Activated T-cell treated with anti-CD3 and anti-CD28 coated beads, Interleukin-2, amount 50 U/mL, for 48 hours (primary cell): ENCODE measurements around the gene FNBP1.
"Not testable (repeated sequence)": the region's sequence is repeated elsewhere in the genome, so short reads cannot be mapped to it uniquely, and the experiment has no call there.

Experiments
- DNase-seq, 2 experiments: peaks; one replicate each; pipeline ENCODE4 v3.0.0-alpha.2; 2020

Gene FNBP1

DNA sequence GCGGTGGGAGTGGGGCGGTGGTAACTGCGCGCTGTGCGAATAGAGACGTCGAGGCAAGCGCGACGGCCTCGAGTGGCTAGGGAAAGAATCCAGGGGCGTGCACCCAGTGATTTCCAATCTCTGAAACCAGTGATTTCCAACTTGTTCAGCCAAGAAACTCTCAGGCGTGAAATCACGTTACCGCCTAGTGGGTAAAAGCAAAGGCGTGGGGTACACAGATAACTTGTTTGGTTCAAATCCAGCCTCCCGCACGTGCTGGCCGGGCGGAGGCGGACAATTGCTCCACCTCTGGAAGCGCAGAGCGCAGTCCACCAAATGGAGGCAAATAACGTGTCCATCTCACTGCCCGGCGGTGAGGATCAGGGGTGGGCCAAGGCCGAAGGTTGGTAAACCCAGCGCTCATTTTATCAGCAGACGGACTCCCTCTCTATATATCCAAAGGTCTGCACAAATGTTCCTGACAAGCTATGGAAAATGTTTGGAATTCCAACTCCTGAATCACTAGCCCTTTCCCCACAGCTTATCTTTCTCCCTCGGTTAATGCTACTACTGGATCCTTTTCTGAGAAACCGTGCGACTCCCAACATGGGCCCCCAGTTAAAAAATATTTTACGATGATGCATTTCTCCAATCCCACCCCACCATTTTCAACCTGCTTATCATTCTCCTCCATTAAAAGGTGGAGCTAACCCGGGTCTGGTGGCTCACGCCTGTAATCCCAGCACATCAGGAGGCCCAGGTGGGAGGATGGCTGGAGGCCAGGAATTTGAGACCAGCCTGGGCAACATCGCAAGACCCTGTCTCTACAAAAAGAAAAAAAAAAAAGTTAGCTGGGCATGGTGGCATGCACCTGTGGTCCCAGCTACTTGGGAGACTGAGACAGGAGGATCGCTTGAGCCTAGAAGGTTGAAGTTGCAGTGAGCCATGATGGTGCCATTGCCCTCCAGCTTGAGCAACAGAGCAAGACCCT lies 950 bp upstream of the FNBP1 start:
- DNase-seq, result no peak

DNA sequence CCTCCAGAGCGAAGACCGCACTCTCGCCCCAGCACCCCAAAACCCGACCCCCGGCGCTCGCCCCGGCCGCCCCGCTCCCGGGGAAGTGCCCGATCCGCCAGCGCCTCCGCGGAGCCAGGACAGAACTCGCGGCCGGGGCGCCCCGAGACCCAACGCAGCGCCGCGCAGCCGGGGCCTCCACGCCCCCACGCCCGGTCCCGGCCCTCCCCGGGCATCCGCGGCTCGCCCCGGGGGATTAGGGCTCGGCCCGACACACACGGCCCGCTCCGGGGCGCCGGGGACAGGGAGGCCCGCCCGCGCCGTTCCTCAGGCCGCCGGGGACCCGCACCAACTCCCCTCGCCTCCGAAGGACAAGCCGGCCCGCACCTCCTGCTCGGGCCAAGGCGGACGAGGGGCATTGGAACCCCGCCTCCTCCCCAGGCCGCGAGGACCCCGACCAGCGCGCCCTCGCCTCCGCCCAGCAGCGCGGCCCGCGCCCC lies 544 bp downstream of the FNBP1 start:
- DNase-seq, result peak; percentile 49 to 63

DNA sequence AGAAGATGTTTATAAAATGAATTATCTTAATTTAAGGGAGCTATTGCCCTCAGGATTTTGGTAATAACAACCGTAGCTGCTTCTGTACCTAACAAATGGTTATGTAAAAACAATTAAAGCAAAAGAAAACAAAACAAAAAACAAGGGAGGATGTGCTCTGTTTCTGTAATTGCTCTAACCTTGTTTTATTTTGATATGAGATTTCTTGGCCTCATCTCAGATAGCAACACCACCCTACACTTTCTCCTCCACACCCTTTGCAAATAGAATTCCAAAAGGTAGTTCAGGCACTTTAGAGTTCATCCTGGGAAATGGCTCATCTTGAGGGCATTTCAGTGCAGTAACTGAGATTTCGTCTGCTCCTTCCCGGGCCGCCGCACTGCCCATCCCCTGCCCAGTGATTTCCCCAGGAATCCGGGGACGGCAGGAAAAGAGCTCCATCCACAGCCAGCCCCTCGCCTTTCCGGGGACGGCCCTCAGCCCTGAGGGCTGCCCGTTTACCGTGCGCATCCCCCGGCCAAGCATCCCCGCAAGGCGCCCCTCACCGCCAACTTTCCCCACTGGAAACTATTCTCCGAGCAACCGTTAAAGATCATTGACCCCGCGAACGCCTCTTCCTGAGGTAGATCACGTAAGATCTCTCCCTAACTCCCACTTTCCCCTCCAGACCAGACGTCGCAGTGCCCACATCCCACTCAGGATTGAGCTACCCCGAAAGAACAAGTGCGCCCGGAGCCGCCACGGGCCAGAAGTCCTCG lies 1.2 kb downstream of the FNBP1 start:
- DNase-seq, result peak; percentile 34 to 49

DNA sequence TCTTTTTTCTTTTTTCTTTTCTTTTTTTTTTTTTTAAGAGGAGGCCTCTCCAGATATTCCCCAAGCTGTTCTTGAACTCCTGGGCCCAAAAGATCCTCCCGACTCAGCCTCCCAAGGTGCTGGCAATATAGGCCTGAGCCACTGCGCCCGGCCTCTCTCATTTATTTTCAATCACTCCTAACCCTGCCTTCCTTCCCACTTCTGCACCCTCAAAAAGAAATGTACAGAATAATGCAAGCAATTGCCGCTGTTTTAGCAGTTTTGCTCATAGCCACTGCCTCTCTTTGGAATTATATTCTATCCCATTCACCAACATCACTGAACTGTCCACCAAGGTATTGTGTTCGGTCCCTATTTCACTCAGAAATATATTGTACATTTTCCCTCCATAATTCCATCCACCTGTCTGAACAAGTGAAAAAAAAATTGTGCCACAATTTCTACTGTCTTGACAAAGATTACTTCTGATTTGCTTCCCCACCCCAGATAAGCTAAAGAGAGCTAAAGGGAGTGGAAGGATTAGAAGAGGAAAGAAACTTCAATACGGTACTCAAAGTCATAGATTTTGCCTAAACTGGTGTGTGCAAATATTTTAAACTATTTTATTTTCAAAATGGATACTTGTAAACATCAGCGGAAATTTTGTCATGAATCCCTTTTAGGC lies 1.9 kb downstream of the FNBP1 start:
- peak in 1 of 2 experiments; percentile 42 for DNase-seq

DNA sequence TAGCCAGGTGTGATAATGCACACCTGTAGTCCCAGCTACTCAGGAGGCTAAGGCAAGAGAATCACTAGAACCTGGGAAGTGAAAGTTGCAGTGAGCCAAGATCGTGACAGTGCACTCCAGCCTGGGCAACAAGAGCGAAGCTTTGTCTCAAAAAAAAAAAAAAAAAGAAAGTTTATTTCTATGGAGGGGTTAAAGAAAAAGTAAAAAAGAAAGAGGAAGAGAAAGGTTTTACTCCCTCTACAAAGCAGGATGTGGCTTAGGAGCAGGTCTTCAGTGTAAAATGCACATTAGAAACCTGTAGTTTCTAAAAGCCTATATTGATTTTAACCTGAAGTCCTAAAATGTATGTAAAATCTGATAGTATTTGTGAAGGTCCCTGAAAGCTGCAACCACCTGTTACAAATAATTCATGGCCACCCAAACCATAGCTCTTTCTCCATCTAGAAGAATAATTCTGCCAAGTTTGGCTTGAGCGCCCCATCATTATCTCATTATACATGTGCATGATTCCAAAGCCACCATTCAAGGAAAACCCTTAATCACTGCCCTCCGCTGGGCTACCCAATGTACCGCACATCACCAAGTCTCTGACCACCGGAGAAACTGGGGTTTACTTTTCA lies 3.4 kb downstream of the FNBP1 start:
- DNase-seq, result peak in 1 of 2 experiments; percentile 38

DNA sequence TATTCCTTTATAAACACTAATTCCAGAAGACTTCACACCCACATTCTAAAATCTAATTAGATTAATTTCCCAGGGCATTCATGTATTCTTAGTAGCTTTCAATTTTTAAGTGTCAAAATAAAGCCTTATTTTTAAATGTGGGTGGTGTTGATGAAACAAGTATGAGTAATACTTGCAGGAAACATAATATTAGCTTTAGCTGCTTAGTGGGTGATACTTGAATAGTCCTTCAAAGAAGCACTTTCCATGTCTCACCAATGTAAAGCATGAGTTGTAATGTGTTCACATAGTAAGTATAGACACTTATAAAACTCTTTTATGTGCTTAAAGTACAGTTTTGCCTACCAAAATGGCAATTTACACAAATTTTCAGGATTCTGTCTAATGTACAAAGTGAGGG lies 6.9 kb downstream of the FNBP1 start:
- no peak for DNase-seq

DNA sequence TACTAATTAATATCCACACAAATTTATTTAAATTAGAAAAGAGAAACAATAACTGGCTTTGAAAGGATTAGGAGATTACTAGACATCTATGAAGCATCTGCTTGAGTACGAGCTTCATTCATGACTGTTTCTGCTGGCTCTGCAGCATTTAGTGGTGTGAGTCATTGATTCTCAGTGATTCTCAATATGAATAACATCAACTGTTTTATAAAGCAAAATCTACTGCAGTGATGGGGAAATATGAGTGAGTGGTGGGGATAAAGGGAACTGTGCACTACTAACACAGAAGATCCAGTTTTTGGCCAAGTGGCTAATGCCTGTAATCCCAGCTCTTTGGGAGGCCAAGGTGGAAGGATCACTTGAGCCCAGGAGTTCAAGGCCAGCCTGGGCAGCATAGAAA lies 8.4 kb downstream of the FNBP1 start:
- no peak for DNase-seq

DNA sequence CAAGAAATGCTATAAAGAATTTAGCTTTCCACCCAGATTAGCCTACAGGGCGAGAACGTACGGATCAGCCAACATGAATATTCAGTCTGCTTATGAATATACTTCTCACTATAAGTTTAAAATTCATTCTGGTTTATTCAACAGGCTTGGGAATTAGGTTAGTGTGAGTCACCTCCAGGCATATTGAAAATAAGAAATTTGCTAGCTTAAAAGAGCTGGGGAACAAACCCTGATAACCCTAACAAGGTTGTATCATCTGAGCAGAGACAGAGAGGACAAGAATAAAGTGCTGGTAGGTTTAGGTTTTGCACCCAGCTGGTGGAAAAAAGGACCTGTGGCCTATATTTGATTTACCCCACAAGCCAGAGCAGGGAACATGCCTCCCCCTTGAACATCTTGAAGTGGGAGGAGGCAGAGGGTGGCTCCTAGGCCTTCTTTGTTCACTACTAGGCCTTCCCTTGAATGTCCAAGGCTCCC lies 12.3 kb downstream of the FNBP1 start:
- DNase-seq, result no peak

DNA sequence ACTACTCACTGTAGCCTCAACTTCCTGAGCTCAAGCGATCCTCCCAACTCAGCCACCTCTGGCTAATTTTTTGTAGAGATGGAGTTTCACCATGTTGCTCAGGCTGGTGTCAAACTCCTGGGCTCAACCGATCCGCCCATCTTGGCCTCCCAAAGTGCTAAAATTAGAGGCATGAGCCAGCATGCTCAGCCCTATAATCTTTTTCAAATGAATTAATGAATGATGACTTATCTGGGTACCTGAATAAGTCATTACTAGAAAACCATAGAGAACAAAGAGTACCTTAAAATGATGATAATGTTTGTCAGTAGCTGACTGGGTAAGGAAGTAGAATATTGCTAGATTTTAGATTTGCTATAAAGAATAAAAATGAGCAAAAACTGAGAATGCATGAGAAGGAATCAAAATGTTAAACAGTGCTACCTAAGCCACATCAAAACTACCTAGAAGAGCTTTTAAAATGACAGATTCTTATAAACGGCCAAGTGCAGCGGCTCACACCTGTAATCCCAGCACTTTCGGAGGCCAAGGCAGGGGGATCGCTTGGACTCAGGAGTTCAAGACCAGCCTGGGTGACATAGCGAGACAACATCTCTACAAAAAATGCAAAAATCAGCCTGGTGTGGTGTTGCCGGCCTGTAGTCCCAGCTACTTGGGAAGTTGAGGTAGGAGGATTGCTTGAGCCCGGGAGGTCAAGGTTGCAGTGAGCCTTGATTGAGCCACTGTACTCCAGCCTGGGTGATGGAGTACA lies 13.6 kb downstream of the FNBP1 start:
- peak in 1 of 2 experiments; percentile 74 for DNase-seq

DNA sequence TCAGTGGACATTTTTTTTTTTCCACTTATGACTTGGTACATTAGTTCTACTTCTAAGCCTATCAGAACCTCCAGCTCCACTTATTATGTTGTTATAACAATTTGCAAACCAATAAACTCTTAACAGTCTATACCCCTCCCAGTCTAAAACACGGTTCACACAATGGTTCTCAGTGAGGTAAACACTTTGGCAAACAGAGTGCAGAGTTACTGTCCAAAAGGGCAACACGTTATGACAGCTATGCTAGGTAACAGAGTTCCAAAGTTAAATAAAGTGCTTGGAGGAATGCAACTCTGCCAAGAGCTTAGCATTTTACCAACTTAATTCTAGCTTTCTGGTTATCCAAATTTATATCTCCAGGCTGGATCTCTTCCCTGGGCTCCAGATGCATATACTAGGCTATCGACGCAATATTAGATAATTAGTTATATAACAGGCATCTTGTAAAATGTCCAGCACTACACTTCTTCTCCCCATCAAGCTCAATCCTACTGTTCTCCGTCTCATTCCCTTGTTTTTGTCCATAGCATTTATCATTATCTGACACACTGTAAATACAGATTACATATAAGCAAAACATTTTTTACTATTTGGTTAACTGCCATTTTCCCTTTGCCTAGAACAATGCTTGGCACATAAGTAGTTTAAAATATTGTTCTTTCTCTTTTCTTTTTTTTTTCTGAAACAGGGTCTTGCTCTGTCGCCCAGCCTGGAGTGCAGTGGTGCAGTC lies 14.3 kb downstream of the FNBP1 start:
- no peak for DNase-seq

DNA sequence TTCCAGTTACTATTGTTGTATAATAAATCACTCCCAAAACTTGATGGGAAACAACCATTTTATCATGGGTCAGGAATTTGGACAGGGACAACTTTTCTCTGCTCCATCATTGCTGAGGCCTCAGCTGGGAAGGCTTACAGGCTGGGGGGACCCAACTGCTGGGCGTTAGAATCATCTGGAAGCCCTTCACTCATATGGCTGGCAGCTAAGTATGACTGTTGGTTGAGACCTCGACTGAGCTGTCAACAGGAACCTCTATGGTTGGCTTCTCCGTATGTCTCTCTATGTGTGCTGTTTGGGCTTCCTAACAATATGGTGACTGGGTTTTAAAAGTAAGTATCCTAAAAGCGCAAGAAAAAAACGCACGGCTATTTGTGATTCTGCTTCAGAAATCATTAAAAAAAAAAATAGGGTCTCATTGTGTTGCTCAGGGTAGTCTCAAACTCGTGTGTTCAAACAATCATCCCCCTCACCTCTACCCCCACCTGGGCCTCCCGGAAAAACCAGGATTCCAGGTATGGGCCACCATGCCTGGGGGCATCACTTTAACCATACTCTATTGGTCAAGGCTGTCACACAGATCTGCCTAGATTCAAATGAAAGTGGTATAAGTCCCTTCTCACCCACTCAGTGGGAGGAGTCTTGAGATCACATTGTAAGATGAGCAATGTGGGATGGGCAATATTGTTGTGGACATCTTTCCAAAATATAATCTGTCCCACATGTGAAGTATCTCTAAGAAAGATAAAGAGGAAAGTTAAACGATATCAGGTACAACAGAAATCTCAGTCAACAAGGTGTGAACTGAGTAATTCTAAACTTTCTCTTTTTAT lies 15.2 kb downstream of the FNBP1 start:
- DNase-seq, result peak in 1 of 2 experiments; percentile 31

DNA sequence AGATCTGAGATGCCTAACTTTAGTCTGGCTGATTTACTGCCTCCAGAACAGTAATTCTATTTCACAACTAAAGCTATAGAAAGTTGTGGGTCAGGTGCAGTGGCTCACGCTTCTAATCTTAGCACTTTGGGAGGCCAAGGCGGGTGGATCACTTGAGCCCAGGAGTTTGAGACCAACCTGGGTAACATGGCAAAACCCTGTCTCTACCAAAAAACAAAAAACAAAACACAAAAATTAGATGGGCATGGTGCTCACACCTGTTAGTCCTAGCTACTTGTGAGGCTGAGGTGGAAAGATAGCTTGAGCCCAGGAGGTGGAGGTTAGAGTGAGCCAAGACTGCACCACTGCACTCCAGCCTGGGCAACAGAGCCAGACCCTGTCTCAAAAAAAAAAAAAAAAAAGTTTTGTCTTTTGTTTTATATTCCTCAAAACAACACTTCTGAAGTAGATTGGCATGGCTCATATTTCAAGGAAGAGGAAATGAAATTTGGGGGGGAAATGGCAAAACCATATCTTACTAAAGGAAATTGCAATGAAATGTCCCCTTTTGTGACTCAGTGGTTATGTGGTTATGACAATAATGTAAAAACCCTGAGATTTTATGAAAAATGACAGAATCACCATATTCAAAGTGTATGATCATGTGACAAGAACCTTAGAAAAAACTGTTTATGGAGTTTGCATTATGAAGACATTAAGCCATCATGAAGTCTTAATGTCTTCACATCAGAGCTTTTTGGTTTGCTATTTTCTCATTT lies 16.2 kb downstream of the FNBP1 start:
- DNase-seq, result peak in 1 of 2 experiments; percentile 35

DNA sequence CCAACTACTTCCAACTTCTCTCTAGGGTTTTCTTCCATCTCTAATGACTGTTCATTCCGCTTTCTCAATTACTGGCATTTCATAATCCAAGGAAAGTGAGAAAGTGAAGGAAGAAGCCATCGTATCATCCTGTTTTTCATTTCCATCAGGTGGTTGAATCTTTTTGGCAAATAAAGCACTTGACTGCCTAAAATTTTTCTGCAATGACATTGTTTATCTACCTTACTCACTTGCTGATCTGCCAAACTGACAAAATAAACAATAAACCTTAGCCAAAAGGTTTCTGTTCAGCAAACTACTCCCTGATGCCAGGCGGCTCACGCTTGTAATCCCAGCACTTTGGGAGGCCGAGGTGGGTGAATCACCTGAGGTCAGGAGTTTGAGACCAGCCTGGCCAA lies 18.4 kb downstream of the FNBP1 start:
- no peak for DNase-seq

DNA sequence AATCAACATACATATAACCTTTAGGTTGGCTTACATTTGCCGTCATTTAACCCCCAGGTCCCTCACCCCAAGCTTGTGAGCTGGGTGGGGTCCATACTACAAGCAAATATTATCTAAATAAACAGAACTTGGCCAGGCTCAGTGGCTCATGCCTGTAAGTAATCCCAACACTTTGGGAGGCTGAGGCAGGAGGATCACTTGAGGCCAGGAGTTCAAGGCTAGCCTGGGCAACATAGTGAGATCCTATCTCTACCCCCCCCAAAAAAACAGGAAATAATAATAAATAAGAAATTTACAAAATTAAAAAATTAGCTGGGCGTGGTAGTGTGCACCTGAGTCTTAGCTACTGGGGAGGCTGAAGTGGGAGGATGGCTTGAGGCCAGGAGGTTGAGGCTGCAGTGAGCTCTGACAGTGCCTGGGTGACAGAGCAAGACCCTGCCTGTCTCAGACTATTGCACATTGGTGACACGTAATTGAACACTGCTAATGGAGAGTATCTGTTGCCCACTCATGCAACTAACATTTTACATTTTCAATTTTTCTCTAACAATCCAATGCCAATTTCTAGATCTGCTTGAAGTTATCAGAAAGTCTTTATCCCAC lies 18.9 kb downstream of the FNBP1 start:
- peak in 1 of 2 experiments; percentile 22 for DNase-seq

DNA sequence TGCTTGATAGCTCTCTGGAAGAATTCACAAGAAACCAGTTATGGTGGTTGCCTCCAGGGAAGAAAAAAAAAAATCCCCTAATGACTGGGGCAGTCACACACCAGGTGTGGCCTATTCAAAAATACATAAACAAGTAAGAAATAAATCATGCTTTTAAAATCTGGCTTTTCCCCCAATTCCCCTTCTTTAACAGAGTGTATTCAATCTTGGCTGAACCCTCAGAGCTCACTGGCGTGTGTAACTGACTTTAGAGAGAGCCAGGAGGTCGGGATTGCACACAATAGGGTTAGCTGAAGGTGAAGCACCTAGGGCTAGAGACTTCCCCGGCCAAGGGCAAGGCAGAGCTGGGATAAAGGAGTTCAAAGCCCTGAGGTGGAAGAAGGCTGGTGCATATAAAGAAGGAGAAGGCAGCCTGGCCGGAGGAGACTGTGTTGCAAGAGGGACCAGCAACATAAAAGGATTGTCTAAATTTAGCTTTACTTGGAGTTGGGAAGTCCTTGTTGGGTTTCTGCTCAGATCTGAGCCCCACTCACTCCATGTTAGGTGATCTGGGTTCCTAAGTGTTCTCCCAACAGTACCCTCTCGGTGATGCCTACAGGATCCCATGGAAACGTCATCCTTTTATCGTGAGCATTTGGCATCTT lies 19.7 kb downstream of the FNBP1 start:
- DNase-seq, result no peak

DNA sequence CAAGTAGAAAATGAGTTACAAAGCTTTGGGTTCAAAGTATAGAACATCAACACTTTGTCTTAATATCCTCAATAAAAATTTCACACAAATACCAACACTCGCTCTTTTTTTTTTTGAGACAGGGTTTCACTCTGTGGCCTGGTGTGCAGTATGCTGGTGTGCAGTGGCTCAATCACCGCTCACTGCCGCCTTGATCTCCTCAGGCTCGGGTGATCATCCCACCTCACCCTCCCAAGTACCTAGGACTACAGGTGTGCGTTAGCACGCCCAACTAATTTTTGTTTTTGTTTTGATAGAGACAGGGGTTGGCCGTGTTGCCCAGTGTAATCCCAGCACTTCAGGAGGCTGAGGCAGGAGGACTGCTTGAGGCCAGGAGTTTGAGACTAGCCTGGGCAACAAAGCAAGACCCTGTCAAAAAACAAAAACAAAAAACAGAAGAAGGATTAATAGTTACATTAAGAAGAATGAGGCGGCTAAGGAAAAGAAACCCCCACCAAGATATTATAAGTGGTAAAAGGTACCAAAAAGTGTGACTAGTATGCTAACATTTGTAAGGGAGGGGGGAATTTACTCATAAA lies 20.3 kb downstream of the FNBP1 start:
- no peak for DNase-seq

DNA sequence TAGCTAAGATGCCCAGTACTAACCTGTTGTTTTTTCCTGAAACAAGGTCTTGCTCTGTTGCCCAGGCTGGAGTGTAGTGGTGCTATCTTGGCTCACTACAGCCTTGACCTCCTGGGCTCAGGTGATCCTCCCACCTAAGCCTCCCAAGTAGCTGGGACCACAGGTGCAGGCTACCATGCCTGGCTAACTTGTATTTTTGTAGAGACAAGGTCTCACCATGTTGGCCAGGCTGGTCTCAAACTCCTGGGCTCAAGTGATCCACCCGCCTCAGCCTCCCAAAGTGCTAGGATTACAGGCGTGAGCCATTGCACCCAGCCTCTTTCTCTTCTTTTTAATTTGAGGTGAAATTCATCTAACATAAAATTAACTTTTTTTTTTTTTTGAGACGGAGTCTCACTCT lies 21.1 kb downstream of the FNBP1 start:
- DNase-seq, result not testable (repeated sequence)

DNA sequence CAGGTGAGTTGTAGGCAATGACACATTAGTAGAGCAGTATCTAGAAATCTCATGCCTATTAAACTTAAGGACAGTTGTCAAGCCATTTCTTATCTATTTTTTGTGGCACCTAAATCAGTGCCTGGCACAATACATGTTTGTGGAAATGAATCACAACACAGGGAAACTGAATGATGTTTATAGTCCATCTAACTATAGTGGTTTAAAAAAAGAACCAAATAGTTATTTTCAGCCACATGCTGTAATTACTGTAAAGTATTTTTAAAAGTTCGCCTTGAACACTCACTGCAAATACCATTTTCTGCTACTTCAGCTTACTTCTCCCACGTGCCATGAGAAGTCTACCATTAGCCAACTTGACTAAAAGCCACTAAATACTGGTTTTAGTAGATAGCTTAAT lies 21.9 kb downstream of the FNBP1 start:
- no peak for DNase-seq
